Erythroblast (primary cell): ENCODE results near the gene ERVW-1.

Source experiments
- GATA1 ChIP-seq: IDR thresholded peaks from 2 replicates; pipeline ENCODE4 v1.6.1; 2011; ENCODE audit warnings: low read depth, mild to moderate bottlenecking, control low read depth, low read length, moderate library complexity
- POLR2A ChIP-seq: IDR thresholded peaks from 2 replicates; pipeline ENCODE4 v1.6.1; 2011; ENCODE audit warnings: mild to moderate bottlenecking, low read length

DNA sequence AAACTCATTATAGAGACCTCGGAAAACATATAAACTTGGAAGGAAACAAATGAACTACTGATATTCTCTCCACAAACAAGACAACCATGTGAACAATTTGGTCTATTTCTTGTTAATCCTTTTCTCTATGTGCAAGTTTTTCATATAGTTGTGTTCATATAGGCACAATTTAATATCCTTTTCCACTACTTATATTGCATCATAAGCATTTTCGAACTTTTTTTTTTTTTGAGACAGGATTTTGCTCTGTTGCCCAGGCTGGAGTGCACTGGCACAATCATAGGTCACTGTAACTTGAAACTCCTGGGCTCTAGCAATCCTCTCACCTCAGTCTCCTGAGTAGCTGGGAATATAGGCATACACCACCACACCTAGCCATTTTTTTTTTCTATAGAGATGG, 45.4 kb upstream of the ERVW-1 start:
- TF ChIP-seq POLR2A = no peak
- no peak for TF ChIP-seq GATA1
